ENCODE data around the gene P2RX5. TPM values are rescaled to one million over a fixed set of nuclear protein-coding genes. Genes with fewer than 3 reads are reported as not detected.

Gene P2RX5
- total and polyA plus RNA-seq, 10 donors, result 62.5 to 313 (median 152) TPM

DNA sequence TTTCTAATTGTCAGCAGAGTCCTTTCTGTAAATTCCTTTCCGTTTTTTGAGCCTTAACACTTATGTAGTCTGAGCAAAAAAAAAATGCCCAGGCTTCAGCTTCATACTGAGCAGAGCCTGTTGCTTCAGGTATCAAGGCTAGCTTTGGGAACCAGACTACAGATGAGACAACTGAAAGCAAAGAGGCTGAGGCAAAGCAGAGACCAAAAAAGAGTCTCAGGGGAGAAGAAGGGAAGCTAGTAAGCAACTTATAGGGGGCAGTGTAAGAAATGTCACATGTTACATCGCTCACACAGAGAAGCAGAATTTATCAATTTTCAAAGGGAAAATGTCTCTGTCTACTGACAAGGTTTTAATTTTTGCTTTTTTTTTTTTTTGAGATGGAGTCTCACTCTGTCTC is 31.1 kb upstream of the P2RX5 start:
- Histone ChIP-seq H3K27ac (peak overlapping the region in 3 of 8 donors; percentile 29 to 47 (median 46)), H3K27me3 (replicated peaks in 1 of 7) (no peaks in the 10 kb centered on the region), H3K36me3 (peaks cover 0 to 8% (median 0%) of the 10 kb centered on the region in 6 donors), H3K4me1 (peaks cover 14 to 59% (median 47%) of the 10 kb centered on the region in 6 donors), H3K4me3 (no peak overlapping the region), H3K9me3 (no peaks in the 10 kb centered on the region)
- 34 to 90% (median 55%) methylated on average over 2 of the region's 2 CpGs for WGBS, 5 donors
- peak in 1 of 3 donors; percentile 54 for TF ChIP-seq POLR2AphosphoS5 (IDR thresholded peaks at IDR 0.05)
- TF ChIP-seq, protein P1, sequence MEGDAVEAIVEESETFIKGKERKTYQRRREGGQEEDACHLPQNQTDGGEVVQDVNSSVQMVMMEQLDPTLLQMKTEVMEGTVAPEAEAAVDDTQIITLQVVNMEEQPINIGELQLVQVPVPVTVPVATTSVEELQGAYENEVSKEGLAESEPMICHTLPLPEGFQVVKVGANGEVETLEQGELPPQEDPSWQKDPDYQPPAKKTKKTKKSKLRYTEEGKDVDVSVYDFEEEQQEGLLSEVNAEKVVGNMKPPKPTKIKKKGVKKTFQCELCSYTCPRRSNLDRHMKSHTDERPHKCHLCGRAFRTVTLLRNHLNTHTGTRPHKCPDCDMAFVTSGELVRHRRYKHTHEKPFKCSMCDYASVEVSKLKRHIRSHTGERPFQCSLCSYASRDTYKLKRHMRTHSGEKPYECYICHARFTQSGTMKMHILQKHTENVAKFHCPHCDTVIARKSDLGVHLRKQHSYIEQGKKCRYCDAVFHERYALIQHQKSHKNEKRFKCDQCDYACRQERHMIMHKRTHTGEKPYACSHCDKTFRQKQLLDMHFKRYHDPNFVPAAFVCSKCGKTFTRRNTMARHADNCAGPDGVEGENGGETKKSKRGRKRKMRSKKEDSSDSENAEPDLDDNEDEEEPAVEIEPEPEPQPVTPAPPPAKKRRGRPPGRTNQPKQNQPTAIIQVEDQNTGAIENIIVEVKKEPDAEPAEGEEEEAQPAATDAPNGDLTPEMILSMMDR (IDR thresholded peaks at IDR 0.05 in 8 of 11, conservative IDR thresholded peaks at IDR 0.05 in 3 of 11), result no peak
- intact Hi-C loops (cut with DNase I; ENCODE audit: low total_unique reads), result no loop called here
- no peak for DNase-seq

DNA sequence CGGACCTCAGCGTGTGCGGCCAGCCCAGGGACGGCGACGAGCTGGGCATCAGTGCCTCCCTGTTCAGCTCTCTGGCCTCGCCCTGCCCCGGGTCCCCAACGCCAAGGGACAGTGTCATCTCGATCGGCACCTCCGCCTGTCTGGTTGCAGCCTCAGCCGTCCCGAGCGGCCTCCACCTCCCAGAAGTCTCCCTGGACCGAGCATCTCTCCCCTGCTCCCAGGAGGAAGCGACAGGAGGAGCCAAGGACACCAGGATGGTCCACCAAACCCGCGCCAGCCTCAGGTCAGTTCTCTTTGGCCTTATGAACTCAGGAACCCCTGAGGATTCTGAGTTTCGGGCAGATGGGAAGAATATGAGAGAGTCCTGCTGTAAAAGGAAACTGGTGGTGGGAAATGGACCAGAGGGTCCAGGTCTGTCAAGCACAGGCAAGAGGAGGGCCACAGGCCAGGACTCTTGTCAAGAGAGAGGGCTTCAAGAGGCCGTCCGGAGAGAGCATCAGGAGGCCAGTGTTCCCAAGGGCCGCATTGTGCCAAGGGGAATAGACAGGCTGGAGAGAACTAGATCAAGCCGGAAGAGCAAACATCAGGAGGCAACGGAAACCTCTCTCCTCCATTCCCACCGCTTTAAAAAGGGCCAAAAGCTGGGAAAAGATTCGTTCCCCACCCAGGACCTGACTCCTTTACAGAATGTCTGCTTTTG is 28.6 kb upstream of the P2RX5 start:
- 20 to 38% (median 27%) methylated on average over 14 to 27 of the region's 27 CpGs for WGBS, 5 donors
- H3K27ac ChIP-seq, result peak overlapping the region in 4 of 8 donors; percentile 88 to 95 (median 94)
- no peak for DNase-seq
- TF ChIP-seq POLR2A (IDR thresholded peaks at IDR 0.05), result no peak
- TF ChIP-seq, protein P1 (IDR thresholded peaks at IDR 0.05 in 8 of 11, conservative IDR thresholded peaks at IDR 0.05 in 3 of 11), result no peak
- no peak for TF ChIP-seq POLR2AphosphoS5 (IDR thresholded peaks at IDR 0.05)
- peak overlapping the region; percentile 76 to 99 (median 94) for H3K4me3 ChIP-seq
- intact Hi-C loops (cut with DNase I; ENCODE audit: low total_unique reads), result no loop called here
- no peaks in the 10 kb centered on the region for H3K9me3 ChIP-seq
- H3K36me3 ChIP-seq, result peaks cover 0 to 32% (median 2%) of the 10 kb centered on the region in 6 donors
- H3K4me1 ChIP-seq, result peaks cover 32 to 79% (median 65%) of the 10 kb centered on the region in 6 donors
- H3K27me3 ChIP-seq (replicated peaks in 1 of 7), result no peaks in the 10 kb centered on the region

DNA sequence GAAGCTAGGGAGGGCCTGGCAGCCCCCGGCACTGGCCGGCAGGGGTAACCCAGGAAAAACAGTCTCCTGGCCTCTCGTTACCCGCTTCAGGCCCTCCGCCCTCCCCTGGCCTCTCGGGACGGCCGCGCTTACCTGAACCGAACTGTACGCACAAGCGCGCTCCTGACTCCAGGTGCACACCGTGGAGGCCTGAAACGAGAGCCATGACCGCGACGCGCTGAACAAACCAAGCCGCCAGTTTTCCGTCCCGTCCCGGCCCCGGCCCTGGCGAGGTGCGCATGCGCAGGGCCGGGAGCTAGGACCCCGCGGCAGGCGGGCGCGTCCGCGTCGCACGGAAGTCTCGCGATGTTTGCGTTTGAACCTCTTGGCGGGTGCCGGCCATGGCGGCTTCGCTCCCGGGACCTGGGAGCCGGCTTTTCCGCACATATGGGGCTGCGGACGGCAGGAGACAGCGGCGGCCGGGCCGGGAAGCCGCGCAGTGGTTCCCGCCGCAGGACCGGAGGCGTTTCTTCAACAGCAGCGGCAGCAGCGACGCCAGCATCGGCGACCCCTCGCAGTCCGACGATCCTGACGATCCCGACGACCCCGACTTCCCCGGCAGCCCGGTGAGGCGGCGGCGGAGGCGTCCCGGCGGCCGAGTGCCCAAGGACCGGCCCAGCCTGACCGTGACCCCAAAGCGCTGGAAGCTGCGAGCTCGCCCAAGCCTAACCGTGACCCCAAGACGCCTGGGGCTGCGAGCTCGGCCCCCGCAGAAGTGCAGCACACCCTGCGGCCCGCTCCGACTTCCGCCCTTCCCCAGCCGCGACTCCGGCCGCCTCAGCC is 27.8 kb upstream of the P2RX5 start, which contains the start of gene HASPIN:
Gene HASPIN (plus strand): TSS at position 348 of the 822 bp plus-strand sequence. CDS start 33 bp downstream, at position 381.
- H3K4me3 ChIP-seq, result peak within 1 kb of the TSS; percentile 76 to 99 (median 94)
- TF ChIP-seq POLR2AphosphoS5 (IDR thresholded peaks at IDR 0.05), result peak; percentile 95 to 96 (median 96)
- TF ChIP-seq, protein P1 (IDR thresholded peaks at IDR 0.05 in 8 of 11, conservative IDR thresholded peaks at IDR 0.05 in 3 of 11), result peak in 8 of 11 experiments; percentile 8 to 59 (median 50)
- TF ChIP-seq POLR2A (IDR thresholded peaks at IDR 0.05), result peak in 2 of 3 donors; percentile 13 to 40
- H3K36me3 ChIP-seq, result peaks cover 0 to 40% (median 9%) of the 10 kb centered on the region in 6 donors
- no peaks in the 10 kb centered on the region for H3K27me3 ChIP-seq (replicated peaks in 1 of 7)
- H3K9me3 ChIP-seq, result no peaks in the 10 kb centered on the region
- DNase-seq, result peak; percentile 97
- peak within 1 kb of the TSS; percentile 81 to 95 (median 90) for H3K27ac ChIP-seq
- WGBS, 5 donors, result 0 to 1% (median 0%) methylated on average over 64 to 98 of the region's 98 CpGs
- intact Hi-C loops (cut with DNase I; ENCODE audit: low total_unique reads), result no loop called here
- H3K4me1 ChIP-seq, result peaks cover 35 to 86% (median 72%) of the 10 kb centered on the region in 6 donors

Data from spleen (tissue), 11 donors.